PC-3 (cell line): Measurements from ENCODE around the gene CERS5. TPM values are rescaled to one million over a fixed set of nuclear protein-coding genes. Genes with fewer than 3 reads are reported as not detected.

Experiments used
- ATAC-seq: fragments of 200-7000 bp; cut with Tn5 transposase; 2 replicates; pipeline ENCODE4 v1.9.1; 2020; ENCODE audit warnings: mild to moderate bottlenecking, moderate library complexity
- BruUV-seq: library from RNA; stranded (reverse); fragments of 400-500 nt; replicated peaks from 2 replicates; lab custom pipeline; 2021; lab: Mats Ljungman, UMichigan
- CTCF ChIA-PET: fragments of 300-600 bp; sonication (Branson Sonifier 250); formaldehyde crosslinking; loops from one replicate; lab custom pipeline; 2022; ENCODE audit warnings: antibody characterized with exemption; lab: Charles Lee
- POLR2A ChIA-PET: fragments of 300-600 bp; sonication (Branson Sonifier 250); formaldehyde crosslinking; loops from one replicate; lab custom pipeline; 2022; ENCODE audit warnings: antibody characterized with exemption; ENCODE audit not compliant: unreplicated experiment; lab: Charles Lee
- DNase-seq: peaks from one replicate; pipeline ENCODE4 v3.0.0-alpha.2; 2015
- H2AFZ ChIP-seq: fragments of 300-600 bp; sonication (generic); 2 replicates; pipeline ENCODE4 v1.6.0; 2016; ENCODE audit warnings: antibody characterized with exemption, low read length
- H3F3A ChIP-seq: fragments of 300-600 bp; sonication (generic); one replicate; pipeline ENCODE4 v1.6.0; 2017; ENCODE audit warnings: antibody characterized with exemption, low read length, control low read depth, mild to moderate bottlenecking; ENCODE audit not compliant: unreplicated experiment
- H3K27ac ChIP-seq: fragments of 300-600 bp; sonication (generic); 2 replicates; pipeline ENCODE4 v1.5.1; 2016; ENCODE audit warnings: mild to moderate bottlenecking, low read length
- H3K27me3 ChIP-seq: fragments of 300-600 bp; sonication (generic); 2 replicates; pipeline ENCODE4 v1.6.1; 2016; ENCODE audit warnings: low read length, mixed read lengths
- H3K36me3 ChIP-seq: fragments of 300-600 bp; sonication (generic); 2 replicates; pipeline ENCODE4 v1.6.1; 2016; ENCODE audit warnings: low read depth, mixed run types, low read length, mixed read lengths
- H3K4me1 ChIP-seq: fragments of 300-600 bp; sonication (generic); 2 replicates; pipeline ENCODE4 v1.5.1; 2016; ENCODE audit warnings: low read length; ENCODE audit not compliant: insufficient read depth
- H3K4me2 ChIP-seq: fragments of 300-600 bp; sonication (generic); 2 replicates; pipeline ENCODE4 v1.6.0; 2016; ENCODE audit warnings: low read length
- H3K4me3 ChIP-seq: fragments of 300-600 bp; sonication (generic); 2 replicates; pipeline ENCODE4 v1.5.1; 2016; ENCODE audit warnings: mild to moderate bottlenecking, low read length, mixed read lengths
- H3K79me2 ChIP-seq: fragments of 300-600 bp; sonication (generic); 2 replicates; pipeline ENCODE4 v1.6.1; 2017; ENCODE audit warnings: low read length, mixed read lengths
- H3K9ac ChIP-seq: fragments of 300-600 bp; sonication (generic); 2 replicates; pipeline ENCODE4 v1.6.0; 2016; ENCODE audit warnings: mild to moderate bottlenecking, low read length
- H3K9me2 ChIP-seq: fragments of 300-600 bp; sonication (generic); replicated peaks from 2 replicates; pipeline ENCODE4 v1.6.1; 2016; ENCODE audit warnings: mixed run types, low read length, mixed read lengths
- H3K9me3 ChIP-seq: fragments of 300-600 bp; sonication (generic); 2 replicates; pipeline ENCODE4 v1.6.1; 2016; ENCODE audit warnings: low read length, mixed read lengths
- H4K20me1 ChIP-seq: fragments of 300-600 bp; sonication (generic); 2 replicates; pipeline ENCODE4 v1.6.1; 2016; ENCODE audit warnings: low read length, mixed read lengths
- CTCF ChIP-seq: fragments of 300-600 bp; sonication (generic); conservative IDR thresholded peaks from 2 replicates; pipeline ENCODE4 v1.5.1; 2017; ENCODE audit warnings: antibody characterized with exemption, low read depth, mild to moderate bottlenecking, low read length
- EZH2 ChIP-seq: fragments of 300-600 bp; sonication (generic); IDR thresholded peaks from one replicate; pipeline ENCODE4 v1.6.1; 2017; ENCODE audit warnings: antibody characterized with exemption, mild to moderate bottlenecking, low read length; ENCODE audit not compliant: unreplicated experiment
- EZH2phosphoT487 ChIP-seq: fragments of 300-600 bp; sonication (generic); IDR thresholded peaks from 2 replicates; pipeline ENCODE4 v1.6.1; 2018; ENCODE audit warnings: mild to moderate bottlenecking, antibody characterized with exemption, low read length, borderline replicate concordance
- intact Hi-C: fragments of 100-400 bp; cut with micrococcal nuclease; formaldehyde crosslinking; loops from 2 replicates; pipeline ENCODE4 v1.9.0; 2023
- total RNA-seq: library from RNA; depleted of rRNA; stranded (reverse); fragments of >200 nt; gene quantifications from 2 replicates; pipeline ENCODE4 v1.2.3, GENCODE V29; 2014

Gene CERS5
- total RNA-seq, 1 experiment from 2014 or later = 24.9 TPM

GRCh38 chr12:50187084-50187900 lies 20.1 kb upstream of the CERS5 start:
- Histone ChIP-seq H4K20me1 (no peaks in the 10 kb centered on the region), H3K36me3 (no peaks in the 10 kb centered on the region; the same call in 1 of the 2 replicates), H3K4me1 (peaks cover 26% of the 10 kb centered on the region), H3K4me2 (no peak overlapping the region), H3K27ac (peak overlapping the region; percentile 2; the same call in 1 of the 2 replicates), H3K79me2 (no peaks in the 10 kb centered on the region), H3K27me3 (no peaks in the 10 kb centered on the region), H3K9ac (no peak overlapping the region), H3K9me3 (no peaks in the 10 kb centered on the region), H3F3A (no peaks in the 10 kb centered on the region), H3K4me3 (no peak overlapping the region), H2AFZ (no peak overlapping the region), H3K9me2 (no peaks in the 10 kb centered on the region)
- no TSS peak for BruUV-seq
- no peak for TF ChIP-seq EZH2
- TF ChIP-seq EZH2phosphoT487 = no peak
- TF ChIP-seq CTCF = no peak
- intact Hi-C loops = loop anchor here (5.0 kb wide), 1 partner anchor 35 kb away; no protein-coding TSS in a partner anchor
- ChIA-PET CTCF (interaction anchor here (0.5 to 1.0 kb wide), 2 partner anchors 16 to 129 kb away, joined by 3 to 4 read pairs; no protein-coding TSS in a partner anchor), POLR2A (interaction anchor here (0.7 kb wide), 1 partner anchor 10 kb away, joined by 4 read pairs; no protein-coding TSS in a partner anchor)
- no peak for DNase-seq
- no peak for ATAC-seq

GRCh38 chr12:50186681-50187080 lies 19.5 kb upstream of the CERS5 start:
- POLR2A ChIA-PET = interaction anchor here (0.7 kb wide), 1 partner anchor 11 kb away, joined by 4 read pairs; no protein-coding TSS in a partner anchor

More at GRCh38 chr12:50186681-50187080, 19.5 kb upstream of the CERS5 start:
- H3K9me3 ChIP-seq = no peaks in the 10 kb centered on the region
- no peak for TF ChIP-seq CTCF
- no peak for TF ChIP-seq EZH2phosphoT487
- no peak for TF ChIP-seq EZH2
- H3F3A ChIP-seq = no peaks in the 10 kb centered on the region
- DNase-seq = no peak
- intact Hi-C loops = loop anchor here (5.0 kb wide), 1 partner anchor 36 kb away; no protein-coding TSS in a partner anchor
- 0 out of 2 replicates have a peak overlapping the region, but pooled peaks have one; percentile 5 for H3K27ac ChIP-seq
- no peaks in the 10 kb centered on the region for H3K36me3 ChIP-seq
- peaks cover 26% of the 10 kb centered on the region for H3K4me1 ChIP-seq
- CTCF ChIA-PET = no interaction called here
- no peaks in the 10 kb centered on the region for H3K79me2 ChIP-seq
- H2AFZ ChIP-seq = no peak overlapping the region
- H3K4me2 ChIP-seq = no peak overlapping the region
- H3K27me3 ChIP-seq = no peaks in the 10 kb centered on the region
- no peaks in the 10 kb centered on the region for H4K20me1 ChIP-seq
- no peak overlapping the region for H3K9ac ChIP-seq
- no peak for ATAC-seq
- H3K4me3 ChIP-seq = no peak overlapping the region
- BruUV-seq = no TSS peak
- H3K9me2 ChIP-seq = no peaks in the 10 kb centered on the region
